H1 (cell line): ENCODE results near the gene FBXL12.

Source experiments
- ATF3 ChIP-seq: IDR thresholded peaks from 2 replicates; pipeline ENCODE4 v1.6.1; 2011; ENCODE audit warnings: low read depth, mild to moderate bottlenecking, low read length; ENCODE audit not compliant: insufficient read depth
- BRCA1 ChIP-seq: IDR thresholded peaks from 2 replicates; pipeline ENCODE4 v1.6.1; 2012; ENCODE audit warnings: low read depth, low read length, improper control_type of control experiment
- EZH2 ChIP-seq: fragments of 200-600 bp; sonication (generic); IDR thresholded peaks from 2 replicates; pipeline ENCODE4 v1.7.1; 2012; ENCODE audit warnings: low read depth, mild to moderate bottlenecking, moderate library complexity, low read length, inconsistent platforms; ENCODE audit not compliant: severe bottlenecking
- GTF2F1 ChIP-seq: IDR thresholded peaks from 2 replicates; pipeline ENCODE4 v1.6.1; 2012; ENCODE audit warnings: low read depth, low read length, improper control_type of control experiment, borderline replicate concordance
- HDAC2 ChIP-seq, 2 experiments: fragments of 300-600 bp in 1 of 2; sonication (generic) in 1 of 2; IDR thresholded peaks; 2 replicates each; pipeline ENCODE4 v1.6.1; 2011 to 2012; ENCODE audit warnings: low read depth in 2 of 2, low read length in 2 of 2, mild to moderate bottlenecking in 2 of 2, moderate library complexity in 2 of 2, borderline replicate concordance in 1 of 2, inconsistent platforms in 1 of 2
- POLR2A ChIP-seq, 2 experiments: IDR thresholded peaks; 1 replicate in 1 of 2; 2 replicates in 1 of 2; pipeline ENCODE4 v1.6.1; 2011; ENCODE audit warnings: low read depth in 2 of 2, low read length in 2 of 2, mild to moderate bottlenecking in 2 of 2; ENCODE audit errors: control extremely low read depth in 1 of 2
- POLR2AphosphoS5 ChIP-seq: IDR thresholded peaks from 2 replicates; pipeline ENCODE4 v1.6.1; 2011; ENCODE audit warnings: low read depth, low read length
- RAD21 ChIP-seq, 2 experiments: IDR thresholded peaks in 1 of 2; conservative IDR thresholded peaks in 1 of 2; 2 replicates each; pipeline ENCODE4 v1.6.1; 2011; ENCODE audit warnings: low read depth in 2 of 2, low read length in 2 of 2, improper control_type of control experiment in 1 of 2, inconsistent platforms in 1 of 2, mild to moderate bottlenecking in 1 of 2, moderate library complexity in 1 of 2
- RXRA ChIP-seq: IDR thresholded peaks from 2 replicates; pipeline ENCODE4 v1.6.1; 2011; ENCODE audit warnings: low read depth, mild to moderate bottlenecking, low read length, moderate library complexity; ENCODE audit not compliant: insufficient read depth
- TCF12 ChIP-seq: IDR thresholded peaks from 2 replicates; pipeline ENCODE4 v1.6.1; 2011; ENCODE audit warnings: low read depth, mild to moderate bottlenecking, low read length
- YY1 ChIP-seq: IDR thresholded peaks from 2 replicates; pipeline ENCODE4 v1.6.1; 2011; ENCODE audit warnings: low read depth, mild to moderate bottlenecking, low read length
- TF ChIP-seq, protein P1 (sequence below), 3 experiments: IDR thresholded peaks; 1 replicate in 2 of 3; 2 replicates in 1 of 3; pipeline versions ENCODE4 v1.5.1 to v1.6.1; 2011; ENCODE audit warnings: low read length in 3 of 3, mild to moderate bottlenecking in 3 of 3, inconsistent platforms in 2 of 3, low read depth in 1 of 3, moderate library complexity in 1 of 3; ENCODE audit not compliant: insufficient read depth in 1 of 3; ENCODE audit errors: control extremely low read depth in 1 of 3
- TF ChIP-seq, protein P2 (sequence below): IDR thresholded peaks from 2 replicates; pipeline ENCODE4 v1.6.1; 2011; ENCODE audit warnings: low read length, improper control_type of control experiment

DNA sequence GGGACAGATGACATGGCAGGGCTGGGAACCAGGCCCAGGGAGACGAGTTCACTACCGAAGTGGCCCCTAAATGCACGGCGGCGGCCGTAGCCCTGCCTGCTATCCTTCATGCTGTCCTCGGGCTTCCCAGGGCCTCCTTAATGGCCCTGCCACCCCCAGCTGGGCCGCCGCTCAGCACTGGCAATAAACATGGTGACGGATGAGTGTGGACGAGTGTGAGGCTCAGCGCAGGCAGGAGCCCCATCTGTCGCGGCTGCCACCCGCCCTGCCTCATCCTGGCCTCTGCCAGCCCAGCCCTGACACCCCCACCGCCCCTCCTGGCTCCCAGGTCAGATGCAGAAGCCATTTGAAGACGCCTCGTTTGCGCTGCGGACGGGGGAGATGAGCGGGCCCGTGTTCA is 29.9 kb upstream of the FBXL12 start:
- TF ChIP-seq, protein P1, sequence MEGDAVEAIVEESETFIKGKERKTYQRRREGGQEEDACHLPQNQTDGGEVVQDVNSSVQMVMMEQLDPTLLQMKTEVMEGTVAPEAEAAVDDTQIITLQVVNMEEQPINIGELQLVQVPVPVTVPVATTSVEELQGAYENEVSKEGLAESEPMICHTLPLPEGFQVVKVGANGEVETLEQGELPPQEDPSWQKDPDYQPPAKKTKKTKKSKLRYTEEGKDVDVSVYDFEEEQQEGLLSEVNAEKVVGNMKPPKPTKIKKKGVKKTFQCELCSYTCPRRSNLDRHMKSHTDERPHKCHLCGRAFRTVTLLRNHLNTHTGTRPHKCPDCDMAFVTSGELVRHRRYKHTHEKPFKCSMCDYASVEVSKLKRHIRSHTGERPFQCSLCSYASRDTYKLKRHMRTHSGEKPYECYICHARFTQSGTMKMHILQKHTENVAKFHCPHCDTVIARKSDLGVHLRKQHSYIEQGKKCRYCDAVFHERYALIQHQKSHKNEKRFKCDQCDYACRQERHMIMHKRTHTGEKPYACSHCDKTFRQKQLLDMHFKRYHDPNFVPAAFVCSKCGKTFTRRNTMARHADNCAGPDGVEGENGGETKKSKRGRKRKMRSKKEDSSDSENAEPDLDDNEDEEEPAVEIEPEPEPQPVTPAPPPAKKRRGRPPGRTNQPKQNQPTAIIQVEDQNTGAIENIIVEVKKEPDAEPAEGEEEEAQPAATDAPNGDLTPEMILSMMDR (IDR thresholded peaks at IDR 0.05; ENCODE audit: control extremely low read depth in 1 of 3, insufficient read depth in 1 of 3, low read depth in 1 of 3, low read length in 3 of 3), result no peak
- TF ChIP-seq EZH2, result no peak
- TF ChIP-seq TCF12, result no peak
- 0 out of 2 replicates have a peak, but pooled peaks have one; percentile 3 for TF ChIP-seq POLR2AphosphoS5
- no peak for TF ChIP-seq POLR2A (IDR thresholded peaks at IDR 0.05; ENCODE audit: control extremely low read depth in 1 of 2, low read depth in 2 of 2, low read length in 2 of 2)
- no peak for TF ChIP-seq HDAC2 (IDR thresholded peaks at IDR 0.05; ENCODE audit: borderline replicate concordance in 1 of 2, low read depth in 2 of 2, low read length in 2 of 2)
- TF ChIP-seq, protein P2, sequence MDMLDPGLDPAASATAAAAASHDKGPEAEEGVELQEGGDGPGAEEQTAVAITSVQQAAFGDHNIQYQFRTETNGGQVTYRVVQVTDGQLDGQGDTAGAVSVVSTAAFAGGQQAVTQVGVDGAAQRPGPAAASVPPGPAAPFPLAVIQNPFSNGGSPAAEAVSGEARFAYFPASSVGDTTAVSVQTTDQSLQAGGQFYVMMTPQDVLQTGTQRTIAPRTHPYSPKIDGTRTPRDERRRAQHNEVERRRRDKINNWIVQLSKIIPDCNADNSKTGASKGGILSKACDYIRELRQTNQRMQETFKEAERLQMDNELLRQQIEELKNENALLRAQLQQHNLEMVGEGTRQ, result no peak
- no peak for TF ChIP-seq BRCA1
- no peak for TF ChIP-seq ATF3
- TF ChIP-seq RAD21 (IDR thresholded peaks at IDR 0.05 in 1 of 2, conservative IDR thresholded peaks at IDR 0.05 in 1 of 2; ENCODE audit: low read depth in 2 of 2, low read length in 2 of 2), result no peak
- no peak for TF ChIP-seq RXRA
- TF ChIP-seq YY1, result no peak
- no peak for TF ChIP-seq GTF2F1
